ENCODE data around the gene BLOC1S3.

BLOC1S3 gene

GRCh38 chr19:45195764-45196163 is 17.2 kb downstream of the BLOC1S3 start:
- ATAC-seq: no peak
- no peak for TF ChIP-seq GLIS3 (CRISPR knock-in tag; IDR thresholded peaks at IDR 0.05)
- TF ChIP-seq BACH2 (CRISPR knock-in tag; IDR thresholded peaks at IDR 0.05; ENCODE audit: borderline replicate concordance): no peak
- no peak for TF ChIP-seq ZFP30 (CRISPR knock-in tag; IDR thresholded peaks at IDR 0.05)
- TF ChIP-seq, protein P1, sequence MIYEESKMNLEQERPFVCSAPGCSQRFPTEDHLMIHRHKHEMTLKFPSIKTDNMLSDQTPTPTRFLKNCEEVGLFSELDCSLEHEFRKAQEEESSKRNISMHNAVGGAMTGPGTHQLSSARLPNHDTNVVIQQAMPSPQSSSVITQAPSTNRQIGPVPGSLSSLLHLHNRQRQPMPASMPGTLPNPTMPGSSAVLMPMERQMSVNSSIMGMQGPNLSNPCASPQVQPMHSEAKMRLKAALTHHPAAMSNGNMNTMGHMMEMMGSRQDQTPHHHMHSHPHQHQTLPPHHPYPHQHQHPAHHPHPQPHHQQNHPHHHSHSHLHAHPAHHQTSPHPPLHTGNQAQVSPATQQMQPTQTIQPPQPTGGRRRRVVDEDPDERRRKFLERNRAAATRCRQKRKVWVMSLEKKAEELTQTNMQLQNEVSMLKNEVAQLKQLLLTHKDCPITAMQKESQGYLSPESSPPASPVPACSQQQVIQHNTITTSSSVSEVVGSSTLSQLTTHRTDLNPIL (CRISPR knock-in tag; IDR thresholded peaks at IDR 0.05; ENCODE audit: low read depth): no peak
- no peak for TF ChIP-seq ZC3H10 (CRISPR knock-in tag; IDR thresholded peaks at IDR 0.05)
- TF ChIP-seq PPARA (CRISPR knock-in tag; IDR thresholded peaks at IDR 0.05; ENCODE audit: borderline replicate concordance): no peak
- no peak for TF ChIP-seq CSRNP3 (CRISPR knock-in tag; IDR thresholded peaks at IDR 0.05)
- no peak for TF ChIP-seq ZNF8 (CRISPR knock-in tag; IDR thresholded peaks at IDR 0.05)
- no peak for TF ChIP-seq TCF4 (CRISPR knock-in tag; IDR thresholded peaks at IDR 0.05; ENCODE audit: borderline replicate concordance)

DNA sequence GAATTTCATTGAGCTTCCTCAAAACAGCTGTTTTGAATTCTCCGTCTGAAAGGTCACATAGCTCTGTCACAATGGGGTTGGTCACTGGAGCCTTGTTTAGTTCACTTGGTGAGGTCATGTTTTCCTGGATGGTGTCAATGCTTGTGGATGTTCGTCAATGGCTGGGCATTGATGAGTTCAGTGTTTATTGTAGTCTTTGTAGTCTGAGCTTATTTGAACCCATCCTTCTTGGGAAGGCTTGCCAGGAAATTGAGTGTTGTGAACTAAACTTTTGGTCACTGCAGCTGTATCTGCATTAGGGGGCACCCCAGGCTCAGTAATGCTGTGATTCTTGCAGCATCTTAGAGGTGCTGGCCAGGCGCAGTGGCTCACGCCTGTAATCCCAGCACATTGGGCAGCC is 22.0 kb downstream of the BLOC1S3 start:
- TF ChIP-seq, protein P1 (CRISPR knock-in tag; IDR thresholded peaks at IDR 0.05; ENCODE audit: low read depth): no peak
- ATAC-seq: peak; percentile 76

DNA sequence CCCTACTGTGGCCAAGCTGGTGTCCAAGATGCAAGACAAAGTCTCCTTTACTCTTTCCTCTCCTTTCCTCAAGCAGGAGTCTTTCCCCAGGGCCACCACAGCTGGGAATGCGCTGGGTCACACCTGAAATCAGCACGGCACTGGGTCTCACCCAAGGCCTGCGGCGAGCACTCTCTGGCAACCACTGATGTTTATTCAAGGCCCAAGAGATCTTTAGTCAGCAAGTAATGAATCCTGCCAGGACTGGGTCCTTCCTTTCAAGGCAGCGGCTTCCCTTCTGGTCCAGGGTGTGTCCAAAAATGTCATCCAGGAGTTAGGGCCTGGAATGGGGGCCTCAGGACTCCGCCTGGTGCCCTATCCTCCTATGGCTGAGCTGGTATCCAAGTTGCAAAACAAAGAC is 24.1 kb downstream of the BLOC1S3 start:
- no peak for TF ChIP-seq ZFP3 (CRISPR knock-in tag; IDR thresholded peaks at IDR 0.05)
- no peak for TF ChIP-seq ZNF565 (CRISPR knock-in tag; conservative IDR thresholded peaks at IDR 0.05; ENCODE audit: low read depth)
- TF ChIP-seq, protein P1 (CRISPR knock-in tag; IDR thresholded peaks at IDR 0.05; ENCODE audit: low read depth): no peak
- TF ChIP-seq ZC3H10 (CRISPR knock-in tag; IDR thresholded peaks at IDR 0.05): no peak
- no peak for TF ChIP-seq ARNTL (CRISPR knock-in tag; IDR thresholded peaks at IDR 0.05; ENCODE audit: borderline replicate concordance, low read depth)
- TF ChIP-seq SNAI2 (CRISPR knock-in tag; IDR thresholded peaks at IDR 0.05): no peak
- TF ChIP-seq PATZ1 (CRISPR knock-in tag; IDR thresholded peaks at IDR 0.05; ENCODE audit: borderline replicate concordance): no peak
- TF ChIP-seq ISL1 (CRISPR knock-in tag; IDR thresholded peaks at IDR 0.05): no peak
- no peak for TF ChIP-seq POU6F1 (CRISPR knock-in tag; IDR thresholded peaks at IDR 0.05; ENCODE audit: borderline replicate concordance, low read depth)
- no peak for TF ChIP-seq ZNF8 (CRISPR knock-in tag; IDR thresholded peaks at IDR 0.05)
- no peak for TF ChIP-seq TOX (CRISPR knock-in tag; IDR thresholded peaks at IDR 0.05; ENCODE audit: borderline replicate concordance)
- no peak for TF ChIP-seq CSRNP3 (CRISPR knock-in tag; IDR thresholded peaks at IDR 0.05)
- TF ChIP-seq ESRRG (CRISPR knock-in tag; IDR thresholded peaks at IDR 0.05): no peak
- no peak for TF ChIP-seq BACH2 (CRISPR knock-in tag; IDR thresholded peaks at IDR 0.05; ENCODE audit: borderline replicate concordance)
- no peak for TF ChIP-seq CSDC2 (CRISPR knock-in tag; IDR thresholded peaks at IDR 0.05)
- no peak for TF ChIP-seq PPARA (CRISPR knock-in tag; IDR thresholded peaks at IDR 0.05; ENCODE audit: borderline replicate concordance)
- no peak for ATAC-seq
